PC-3 (cell line): ENCODE results near the gene COP1. TPM values are rescaled to one million over a fixed set of nuclear protein-coding genes. Genes with fewer than 3 reads are reported as not detected.

ENCODE experiments used
- ATAC-seq: fragments of 200-7000 bp; cut with Tn5 transposase; 2 replicates; pipeline ENCODE4 v1.9.1; 2020; ENCODE audit warnings: mild to moderate bottlenecking, moderate library complexity
- BruUV-seq: library from RNA; stranded (reverse); fragments of 400-500 nt; replicated peaks from 2 replicates; lab custom pipeline; 2021; lab: Mats Ljungman, UMichigan
- CTCF ChIA-PET: fragments of 300-600 bp; sonication (Branson Sonifier 250); formaldehyde crosslinking; loops from one replicate; lab custom pipeline; 2022; ENCODE audit warnings: antibody characterized with exemption; lab: Charles Lee
- POLR2A ChIA-PET: fragments of 300-600 bp; sonication (Branson Sonifier 250); formaldehyde crosslinking; loops from one replicate; lab custom pipeline; 2022; ENCODE audit warnings: antibody characterized with exemption; ENCODE audit not compliant: unreplicated experiment; lab: Charles Lee
- DNase-seq: peaks from one replicate; pipeline ENCODE4 v3.0.0-alpha.2; 2015
- H2AFZ ChIP-seq: fragments of 300-600 bp; sonication (generic); 2 replicates; pipeline ENCODE4 v1.6.0; 2016; ENCODE audit warnings: antibody characterized with exemption, low read length
- H3F3A ChIP-seq: fragments of 300-600 bp; sonication (generic); one replicate; pipeline ENCODE4 v1.6.0; 2017; ENCODE audit warnings: antibody characterized with exemption, low read length, control low read depth, mild to moderate bottlenecking; ENCODE audit not compliant: unreplicated experiment
- H3K27ac ChIP-seq: fragments of 300-600 bp; sonication (generic); 2 replicates; pipeline ENCODE4 v1.5.1; 2016; ENCODE audit warnings: mild to moderate bottlenecking, low read length
- H3K27me3 ChIP-seq: fragments of 300-600 bp; sonication (generic); 2 replicates; pipeline ENCODE4 v1.6.1; 2016; ENCODE audit warnings: low read length, mixed read lengths
- H3K36me3 ChIP-seq: fragments of 300-600 bp; sonication (generic); 2 replicates; pipeline ENCODE4 v1.6.1; 2016; ENCODE audit warnings: low read depth, mixed run types, low read length, mixed read lengths
- H3K4me1 ChIP-seq: fragments of 300-600 bp; sonication (generic); 2 replicates; pipeline ENCODE4 v1.5.1; 2016; ENCODE audit warnings: low read length; ENCODE audit not compliant: insufficient read depth
- H3K4me2 ChIP-seq: fragments of 300-600 bp; sonication (generic); 2 replicates; pipeline ENCODE4 v1.6.0; 2016; ENCODE audit warnings: low read length
- H3K4me3 ChIP-seq: fragments of 300-600 bp; sonication (generic); 2 replicates; pipeline ENCODE4 v1.5.1; 2016; ENCODE audit warnings: mild to moderate bottlenecking, low read length, mixed read lengths
- H3K79me2 ChIP-seq: fragments of 300-600 bp; sonication (generic); 2 replicates; pipeline ENCODE4 v1.6.1; 2017; ENCODE audit warnings: low read length, mixed read lengths
- H3K9ac ChIP-seq: fragments of 300-600 bp; sonication (generic); 2 replicates; pipeline ENCODE4 v1.6.0; 2016; ENCODE audit warnings: mild to moderate bottlenecking, low read length
- H3K9me2 ChIP-seq: fragments of 300-600 bp; sonication (generic); replicated peaks from 2 replicates; pipeline ENCODE4 v1.6.1; 2016; ENCODE audit warnings: mixed run types, low read length, mixed read lengths
- H3K9me3 ChIP-seq: fragments of 300-600 bp; sonication (generic); 2 replicates; pipeline ENCODE4 v1.6.1; 2016; ENCODE audit warnings: low read length, mixed read lengths
- H4K20me1 ChIP-seq: fragments of 300-600 bp; sonication (generic); 2 replicates; pipeline ENCODE4 v1.6.1; 2016; ENCODE audit warnings: low read length, mixed read lengths
- EZH2 ChIP-seq: fragments of 300-600 bp; sonication (generic); IDR thresholded peaks from one replicate; pipeline ENCODE4 v1.6.1; 2017; ENCODE audit warnings: antibody characterized with exemption, mild to moderate bottlenecking, low read length; ENCODE audit not compliant: unreplicated experiment
- EZH2phosphoT487 ChIP-seq: fragments of 300-600 bp; sonication (generic); IDR thresholded peaks from 2 replicates; pipeline ENCODE4 v1.6.1; 2018; ENCODE audit warnings: mild to moderate bottlenecking, antibody characterized with exemption, low read length, borderline replicate concordance
- intact Hi-C: fragments of 100-400 bp; cut with micrococcal nuclease; formaldehyde crosslinking; loops from 2 replicates; pipeline ENCODE4 v1.9.0; 2023
- total RNA-seq: library from RNA; depleted of rRNA; stranded (reverse); fragments of >200 nt; gene quantifications from 2 replicates; pipeline ENCODE4 v1.2.3, GENCODE V29; 2014
- TF ChIP-seq, protein P1 (sequence below): fragments of 300-600 bp; sonication (generic); conservative IDR thresholded peaks from 2 replicates; pipeline ENCODE4 v1.5.1; 2017; ENCODE audit warnings: antibody characterized with exemption, low read depth, mild to moderate bottlenecking, low read length

COP1 gene
- total RNA-seq, 1 experiment from 2014 or later = 16.6 TPM

DNA sequence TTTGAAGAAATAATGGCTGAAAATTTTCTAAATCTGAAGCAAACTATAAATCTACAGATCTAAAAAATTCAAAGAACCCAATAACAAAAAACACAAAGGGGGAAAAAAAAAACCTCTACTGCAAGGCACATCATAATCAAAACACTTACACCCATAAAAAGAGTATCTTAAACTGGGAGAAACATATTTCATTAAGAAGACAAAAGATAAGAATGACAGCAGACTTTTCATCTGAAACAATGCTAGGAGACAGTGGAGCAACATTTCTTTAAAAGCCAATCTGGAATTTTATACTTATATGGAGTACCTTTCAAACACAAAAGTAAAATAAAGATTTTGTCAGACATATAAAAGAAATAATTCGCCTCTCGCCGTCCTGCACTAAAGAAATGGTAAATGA, 49.1 kb downstream of the COP1 start:
- no peaks in the 10 kb centered on the region for H3K4me1 ChIP-seq
- H3K4me2 ChIP-seq = no peak overlapping the region
- ChIA-PET POLR2A (no interaction called here), CTCF (no interaction called here)
- ATAC-seq (no peak), DNase-seq (no peak)
- H3K27ac ChIP-seq = no peak overlapping the region
- no TSS peak for BruUV-seq
- H4K20me1 ChIP-seq = no peaks in the 10 kb centered on the region
- H3K9ac ChIP-seq = no peak overlapping the region
- H3K9me3 ChIP-seq = no peaks in the 10 kb centered on the region
- H3F3A ChIP-seq = no peaks in the 10 kb centered on the region
- intact Hi-C loops = no loop called here
- 0 out of 2 replicates have a peak, but pooled peaks cover 3% of the 10 kb centered on the region for H3K79me2 ChIP-seq
- H3K36me3 ChIP-seq = peaks cover 8% of the 10 kb centered on the region; the same call in 1 of the 2 replicates
- H3K4me3 ChIP-seq = no peak overlapping the region
- no peaks in the 10 kb centered on the region for H3K9me2 ChIP-seq
- TF ChIP-seq, protein P1, sequence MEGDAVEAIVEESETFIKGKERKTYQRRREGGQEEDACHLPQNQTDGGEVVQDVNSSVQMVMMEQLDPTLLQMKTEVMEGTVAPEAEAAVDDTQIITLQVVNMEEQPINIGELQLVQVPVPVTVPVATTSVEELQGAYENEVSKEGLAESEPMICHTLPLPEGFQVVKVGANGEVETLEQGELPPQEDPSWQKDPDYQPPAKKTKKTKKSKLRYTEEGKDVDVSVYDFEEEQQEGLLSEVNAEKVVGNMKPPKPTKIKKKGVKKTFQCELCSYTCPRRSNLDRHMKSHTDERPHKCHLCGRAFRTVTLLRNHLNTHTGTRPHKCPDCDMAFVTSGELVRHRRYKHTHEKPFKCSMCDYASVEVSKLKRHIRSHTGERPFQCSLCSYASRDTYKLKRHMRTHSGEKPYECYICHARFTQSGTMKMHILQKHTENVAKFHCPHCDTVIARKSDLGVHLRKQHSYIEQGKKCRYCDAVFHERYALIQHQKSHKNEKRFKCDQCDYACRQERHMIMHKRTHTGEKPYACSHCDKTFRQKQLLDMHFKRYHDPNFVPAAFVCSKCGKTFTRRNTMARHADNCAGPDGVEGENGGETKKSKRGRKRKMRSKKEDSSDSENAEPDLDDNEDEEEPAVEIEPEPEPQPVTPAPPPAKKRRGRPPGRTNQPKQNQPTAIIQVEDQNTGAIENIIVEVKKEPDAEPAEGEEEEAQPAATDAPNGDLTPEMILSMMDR = no peak
- no peak for TF ChIP-seq EZH2
- TF ChIP-seq EZH2phosphoT487 = no peak
- no peaks in the 10 kb centered on the region for H3K27me3 ChIP-seq
- H2AFZ ChIP-seq = no peak overlapping the region

DNA sequence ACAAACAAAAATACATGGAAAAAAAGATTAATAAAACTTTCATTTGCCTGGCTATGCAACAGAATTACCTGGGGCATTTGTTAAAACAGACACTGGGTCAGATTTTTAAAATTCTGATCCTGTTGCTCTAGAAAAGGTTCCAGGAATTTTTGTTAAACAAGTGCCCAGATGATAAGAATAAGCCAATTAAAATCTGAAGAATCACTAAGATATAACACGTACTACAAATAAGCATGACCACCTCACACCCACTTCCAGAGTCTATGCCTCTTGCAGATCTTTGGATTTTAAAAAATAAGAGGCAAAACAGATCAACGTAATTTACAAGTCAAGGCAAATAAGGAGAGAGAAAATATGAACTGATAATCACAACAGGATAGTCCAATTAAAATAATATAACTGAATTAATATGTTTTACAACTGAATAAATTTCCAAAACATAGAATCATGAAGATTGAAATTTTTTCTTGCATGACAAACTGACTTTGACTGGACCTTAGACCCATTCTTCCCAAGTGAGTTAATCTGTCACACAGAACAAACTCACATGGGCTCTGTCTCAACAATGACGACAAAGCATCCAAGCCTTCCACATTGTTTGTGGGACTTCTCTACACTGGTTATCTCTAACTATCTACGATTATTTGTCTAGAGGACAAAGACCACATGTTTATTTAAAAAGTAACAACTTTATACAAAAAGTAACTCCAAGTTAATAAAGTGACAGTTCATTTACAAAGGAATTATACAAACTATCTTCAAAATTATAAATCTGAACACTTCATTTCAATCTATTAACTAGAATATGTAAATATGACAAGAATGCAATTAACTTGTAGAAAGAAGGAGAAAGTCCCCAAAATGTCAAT, 56.9 kb downstream of the COP1 start:
- Histone ChIP-seq H3K9me3 (no peaks in the 10 kb centered on the region), H3K79me2 (no peaks in the 10 kb centered on the region; the same call in 1 of the 2 replicates), H3F3A (no peaks in the 10 kb centered on the region), H3K27me3 (no peaks in the 10 kb centered on the region), H2AFZ (no peak overlapping the region), H3K9me2 (no peaks in the 10 kb centered on the region), H4K20me1 (no peaks in the 10 kb centered on the region), H3K4me1 (no peaks in the 10 kb centered on the region), H3K27ac (no peak overlapping the region), H3K36me3 (no peaks in the 10 kb centered on the region), H3K9ac (no peak overlapping the region), H3K4me3 (no peak overlapping the region), H3K4me2 (no peak overlapping the region)
- intact Hi-C loops = no loop called here
- BruUV-seq = no TSS peak
- DNase-seq (no peak), ATAC-seq (no peak)
- ChIA-PET CTCF (no interaction called here), POLR2A (no interaction called here)
- TF ChIP-seq, protein P1 = no peak
- TF ChIP-seq EZH2 (no peak), EZH2phosphoT487 (no peak)

DNA sequence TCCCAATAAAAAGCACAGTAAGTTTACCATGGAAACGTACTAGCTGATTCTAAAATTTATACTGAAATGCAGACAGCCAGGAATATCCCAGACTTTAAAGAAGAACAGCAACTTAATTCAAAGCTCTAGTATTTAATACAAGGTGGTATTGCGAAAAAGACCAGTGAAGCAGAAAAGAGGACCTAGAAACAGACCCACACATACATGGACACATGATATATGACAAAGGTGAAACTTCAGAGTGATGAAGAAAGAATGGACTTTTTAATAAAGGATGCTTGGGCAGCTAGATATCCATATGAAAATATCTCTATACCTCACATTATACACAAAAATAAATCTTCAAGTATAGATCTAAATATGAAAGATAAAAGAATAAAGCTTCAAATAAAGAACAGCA, 62.6 kb downstream of the COP1 start:
- Histone ChIP-seq H2AFZ (no peak overlapping the region), H3K4me3 (no peak overlapping the region), H3K9ac (no peak overlapping the region), H3K27ac (no peak overlapping the region), H3K27me3 (no peaks in the 10 kb centered on the region), H3K36me3 (no peaks in the 10 kb centered on the region), H3F3A (no peaks in the 10 kb centered on the region), H3K4me1 (no peaks in the 10 kb centered on the region), H4K20me1 (no peaks in the 10 kb centered on the region), H3K79me2 (peaks cover 5% of the 10 kb centered on the region; the same call in 1 of the 2 replicates), H3K4me2 (no peak overlapping the region), H3K9me2 (no peaks in the 10 kb centered on the region), H3K9me3 (no peaks in the 10 kb centered on the region)
- ChIA-PET POLR2A (no interaction called here), CTCF (no interaction called here)
- ATAC-seq (no peak), DNase-seq (no peak)
- BruUV-seq = no TSS peak
- intact Hi-C loops = no loop called here
- TF ChIP-seq EZH2phosphoT487 (no peak), EZH2 (no peak)
- TF ChIP-seq, protein P1 = no peak
